MM.1S (cell line): ENCODE measurements around the gene GMPR.

Experiments
- DNase-seq: peaks from one replicate; pipeline ENCODE4 v3.0.0-alpha.2; 2015
- H2AFZ ChIP-seq: fragments of 300-600 bp; sonication (generic); 2 replicates; pipeline ENCODE4 v1.6.0; 2016; ENCODE audit warnings: antibody characterized with exemption, low read length
- H3F3A ChIP-seq: fragments of 300-600 bp; sonication (generic); 2 replicates; pipeline ENCODE4 v1.6.1; 2016; ENCODE audit warnings: mild to moderate bottlenecking, antibody characterized with exemption, low read length, moderate library complexity, mixed read lengths; ENCODE audit not compliant: insufficient read depth
- H3K27ac ChIP-seq: fragments of 300-600 bp; sonication (generic); 2 replicates; pipeline ENCODE4 v1.5.1; 2016; ENCODE audit warnings: mild to moderate bottlenecking, low read length
- H3K27me3 ChIP-seq: fragments of 300-600 bp; sonication (generic); replicated peaks from 2 replicates; pipeline ENCODE4 v1.6.0; 2016; ENCODE audit warnings: low read length; ENCODE audit not compliant: insufficient read depth
- H3K36me3 ChIP-seq: fragments of 300-600 bp; sonication (generic); replicated peaks from 2 replicates; pipeline ENCODE4 v1.6.1; 2016; ENCODE audit warnings: mild to moderate bottlenecking, low read length, mixed read lengths; ENCODE audit not compliant: insufficient read depth
- H3K4me1 ChIP-seq: fragments of 300-600 bp; sonication (generic); 2 replicates; pipeline ENCODE4 v1.6.1; 2016; ENCODE audit warnings: low read length, mixed read lengths
- H3K4me2 ChIP-seq: fragments of 300-600 bp; sonication (generic); 2 replicates; pipeline ENCODE4 v1.6.0; 2016; ENCODE audit warnings: low read depth, low read length
- H3K4me3 ChIP-seq: fragments of 300-600 bp; sonication (generic); 2 replicates; pipeline ENCODE4 v1.5.1; 2016; ENCODE audit warnings: low read length, mixed read lengths
- H3K79me2 ChIP-seq: fragments of 300-600 bp; sonication (generic); 2 replicates; pipeline ENCODE4 v1.6.1; 2016; ENCODE audit warnings: mixed run types, low read length, mixed read lengths
- H3K9ac ChIP-seq: fragments of 300-600 bp; sonication (generic); 2 replicates; pipeline ENCODE4 v1.6.1; 2016; ENCODE audit warnings: low read length, mixed read lengths
- H3K9me2 ChIP-seq: fragments of 300-600 bp; sonication (generic); replicated peaks from 2 replicates; pipeline ENCODE4 v1.6.1; 2016; ENCODE audit warnings: mild to moderate bottlenecking, low read length, mixed read lengths; ENCODE audit not compliant: insufficient read depth
- H3K9me3 ChIP-seq: fragments of 300-600 bp; sonication (generic); replicated peaks from 2 replicates; pipeline ENCODE4 v1.6.1; 2016; ENCODE audit warnings: mild to moderate bottlenecking, low read length, mixed read lengths; ENCODE audit not compliant: insufficient read depth
- H4K20me1 ChIP-seq: fragments of 300-600 bp; sonication (generic); 2 replicates; pipeline ENCODE4 v1.6.1; 2016; ENCODE audit warnings: mild to moderate bottlenecking, low read length, moderate library complexity, mixed read lengths; ENCODE audit not compliant: insufficient read depth
- CTCF ChIP-seq: fragments of 300-600 bp; sonication (generic); IDR thresholded peaks from 2 replicates; pipeline ENCODE4 v1.5.1; 2016; ENCODE audit warnings: antibody characterized with exemption, low read length, mixed read lengths
- EZH2 ChIP-seq: fragments of 300-600 bp; sonication (generic); optimal IDR thresholded peaks from 2 replicates; pipeline ENCODE3; 2017; ENCODE audit warnings: low read depth, mild to moderate bottlenecking, antibody characterized with exemption, low read length, mixed read lengths
- EZH2phosphoT487 ChIP-seq: fragments of 300-600 bp; sonication (generic); IDR thresholded peaks from 2 replicates; pipeline ENCODE4 v1.6.1; 2018; ENCODE audit warnings: antibody characterized with exemption, low read length

The GMPR gene

GRCh38 chr6:16244869-16245451 lies 6.6 kb downstream of the GMPR start:
- Histone ChIP-seq H3F3A (no peaks in the 10 kb centered on the region), H3K4me1 (no peaks in the 10 kb centered on the region), H3K27ac (no peak overlapping the region), H3K4me2 (no peak overlapping the region), H3K79me2 (no peaks in the 10 kb centered on the region), H4K20me1 (no peaks in the 10 kb centered on the region), H3K27me3 (0 out of 2 replicates have a peak, but pooled peaks cover 3% of the 10 kb centered on the region), H3K9me3 (no peaks in the 10 kb centered on the region), H3K9ac (no peak overlapping the region), H3K9me2 (no peaks in the 10 kb centered on the region), H2AFZ (no peak overlapping the region), H3K4me3 (no peak overlapping the region), H3K36me3 (no peaks in the 10 kb centered on the region)
- no peak for TF ChIP-seq EZH2phosphoT487
- TF ChIP-seq EZH2, result no peak
- TF ChIP-seq CTCF, result no peak
- DNase-seq, result no peak

GRCh38 chr6:16248271-16248853 lies 10.0 kb downstream of the GMPR start:
- H3K79me2 ChIP-seq, result no peaks in the 10 kb centered on the region
- no peaks in the 10 kb centered on the region for H3K9me3 ChIP-seq

GRCh38 chr6:16249971-16250370 lies 11.6 kb downstream of the GMPR start:
- DNase-seq, result no peak
- no peaks in the 10 kb centered on the region for H3K9me2 ChIP-seq
- H2AFZ ChIP-seq, result no peak overlapping the region
- no peak for TF ChIP-seq EZH2phosphoT487
- TF ChIP-seq EZH2, result no peak
- TF ChIP-seq CTCF, result no peak
- no peaks in the 10 kb centered on the region for H3F3A ChIP-seq
- no peak overlapping the region for H3K27ac ChIP-seq
- no peak overlapping the region for H3K4me2 ChIP-seq
- H3K36me3 ChIP-seq, result no peaks in the 10 kb centered on the region
- H3K27me3 ChIP-seq, result no peaks in the 10 kb centered on the region
- H4K20me1 ChIP-seq, result no peaks in the 10 kb centered on the region
- no peaks in the 10 kb centered on the region for H3K79me2 ChIP-seq
- H3K4me1 ChIP-seq, result no peaks in the 10 kb centered on the region
- H3K9me3 ChIP-seq, result no peaks in the 10 kb centered on the region
- H3K9ac ChIP-seq, result no peak overlapping the region
- no peak overlapping the region for H3K4me3 ChIP-seq

More at GRCh38 chr6:16248271-16248853, 10.0 kb downstream of the GMPR start:
- Histone ChIP-seq H3K27me3 (no peaks in the 10 kb centered on the region), H4K20me1 (no peaks in the 10 kb centered on the region), H3K4me2 (no peak overlapping the region), H3K4me1 (no peaks in the 10 kb centered on the region), H3K4me3 (no peak overlapping the region), H3K27ac (no peak overlapping the region), H3K9me2 (no peaks in the 10 kb centered on the region), H3K36me3 (no peaks in the 10 kb centered on the region), H3K9ac (no peak overlapping the region), H2AFZ (no peak overlapping the region), H3F3A (no peaks in the 10 kb centered on the region)
- no peak for DNase-seq
- no peak for TF ChIP-seq EZH2
- no peak for TF ChIP-seq EZH2phosphoT487
- no peak for TF ChIP-seq CTCF
